NCI-H2029 (cell line): Measurements from ENCODE around the gene FBH1.
"Not testable (repeated sequence)": the region's sequence is repeated elsewhere in the genome, so short reads cannot be mapped to it uniquely, and the experiment has no call there.

Experiments used
- DNase-seq: peaks from one replicate; lab custom pipeline; 2025; lab: John Stamatoyannopoulos, UW

Gene FBH1

DNA sequence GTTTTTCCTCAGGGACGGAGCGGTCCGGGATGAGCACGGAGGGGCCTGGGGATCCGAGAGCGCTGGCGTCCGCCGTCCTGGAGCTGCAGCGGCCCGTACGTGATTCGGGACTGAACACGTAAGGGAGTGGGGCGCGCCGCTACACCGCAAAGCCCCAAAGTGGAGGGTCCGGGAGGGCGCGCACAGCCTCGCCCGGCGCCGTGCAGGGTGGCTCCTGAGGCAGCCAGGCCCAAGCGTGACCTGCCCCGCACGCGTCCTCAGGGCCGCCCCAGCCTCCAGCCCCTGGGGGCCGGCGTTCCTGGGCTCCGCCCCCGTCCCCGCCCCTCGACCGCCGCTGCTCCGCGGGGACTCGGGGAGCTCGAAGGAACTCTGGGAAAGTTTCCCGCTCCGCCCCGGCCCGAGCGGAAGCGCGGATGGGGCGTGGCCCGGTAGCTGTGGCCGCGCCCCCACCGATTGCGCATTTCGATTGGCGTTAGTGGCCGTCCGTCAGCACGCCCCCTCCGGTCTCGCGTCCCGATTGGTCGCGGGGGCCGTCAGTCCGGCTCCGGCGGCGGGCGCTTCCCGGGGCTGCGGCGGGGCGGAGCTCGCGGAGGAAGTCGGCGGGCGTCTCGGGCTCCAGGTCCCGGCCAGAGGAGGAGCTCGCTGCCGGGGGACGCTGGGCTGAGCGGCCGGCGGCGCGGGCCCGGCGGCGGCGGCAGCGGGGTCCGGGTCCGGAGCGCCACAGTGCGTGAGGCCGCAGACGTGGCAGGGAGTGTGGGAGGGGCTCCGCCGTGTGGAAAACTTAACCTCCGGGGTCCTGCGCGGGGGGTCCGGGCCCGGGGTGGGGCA lies at the start of gene FBH1, which contains the start of gene ANKRD16:
TSS of gene FBH1 (plus strand) at position 620 of the 828 bp plus-strand sequence. CDS start at position 723, 103 bp downstream.
TSS of gene ANKRD16 (minus strand) at position 270 of the 828 bp plus-strand sequence. CDS start 539 bp downstream, outside the sequence.
- DNase-seq = peak; percentile 83

DNA sequence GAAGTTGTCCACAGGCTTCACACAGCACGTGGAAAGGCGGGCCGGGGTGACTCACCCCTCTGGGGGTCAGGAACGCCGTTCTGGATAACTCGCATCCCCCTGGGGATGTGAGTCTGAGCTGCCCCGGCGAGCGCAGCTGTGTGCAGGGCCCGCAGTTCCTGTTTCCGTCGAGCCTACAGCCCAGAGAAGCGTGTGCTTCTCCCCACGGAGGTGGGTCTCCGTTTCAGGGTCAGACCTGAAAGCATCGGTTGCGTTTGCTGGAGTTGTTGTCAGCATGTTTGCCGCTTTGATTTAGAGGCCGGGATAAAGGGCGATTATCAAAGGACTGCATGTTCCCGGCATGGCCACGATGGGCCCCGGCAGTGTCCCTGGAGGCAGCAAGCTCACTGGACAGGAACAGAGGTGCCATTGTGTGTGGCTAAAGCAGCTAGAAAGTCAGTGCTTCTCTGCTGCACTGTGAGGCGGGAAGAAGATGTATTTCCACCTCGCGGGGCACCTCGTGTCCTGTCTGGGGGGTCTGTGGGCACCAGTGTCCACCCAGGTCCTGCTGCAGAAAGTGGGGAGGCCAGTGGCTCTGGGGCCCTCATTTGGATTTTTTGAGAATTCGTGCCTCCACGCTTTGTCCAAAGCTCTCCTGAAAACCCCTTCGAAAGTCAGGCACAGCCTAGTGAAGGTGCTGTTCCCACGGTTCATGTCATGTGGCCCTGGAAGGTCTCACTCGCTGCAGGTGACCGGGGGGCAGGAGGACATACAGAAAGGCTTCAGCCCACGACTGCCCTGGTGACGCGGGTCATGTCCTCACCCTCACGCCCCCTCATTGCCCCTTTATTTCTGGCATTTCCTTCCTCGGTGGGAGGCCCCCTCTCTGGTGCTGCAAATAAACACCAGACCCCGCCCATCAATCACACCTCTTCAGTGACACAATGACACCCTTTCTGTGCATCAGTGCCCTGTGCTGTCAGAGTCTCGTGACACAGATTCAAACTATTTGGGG lies 49.4 kb upstream of the FBH1 start:
- DNase-seq = no peak

DNA sequence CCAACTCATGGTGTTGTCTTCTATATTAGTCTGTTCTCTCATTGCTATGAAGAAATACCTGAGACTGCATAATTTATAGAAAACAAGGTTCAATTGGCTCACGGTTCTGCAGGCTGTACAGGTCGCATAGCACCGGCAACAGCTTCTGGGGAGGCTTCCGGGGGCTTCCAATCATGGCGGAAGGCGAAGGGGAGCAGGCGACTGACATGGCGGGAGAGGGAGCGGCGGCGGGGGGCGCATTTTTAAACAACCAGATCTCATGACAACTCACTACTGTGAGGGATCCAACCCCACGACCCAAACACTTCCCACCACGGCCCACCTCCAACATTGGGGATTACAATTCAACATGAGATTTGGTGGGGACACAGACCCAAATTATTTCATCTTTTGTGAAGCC lies 48.1 kb upstream of the FBH1 start:
- DNase-seq = no peak

DNA sequence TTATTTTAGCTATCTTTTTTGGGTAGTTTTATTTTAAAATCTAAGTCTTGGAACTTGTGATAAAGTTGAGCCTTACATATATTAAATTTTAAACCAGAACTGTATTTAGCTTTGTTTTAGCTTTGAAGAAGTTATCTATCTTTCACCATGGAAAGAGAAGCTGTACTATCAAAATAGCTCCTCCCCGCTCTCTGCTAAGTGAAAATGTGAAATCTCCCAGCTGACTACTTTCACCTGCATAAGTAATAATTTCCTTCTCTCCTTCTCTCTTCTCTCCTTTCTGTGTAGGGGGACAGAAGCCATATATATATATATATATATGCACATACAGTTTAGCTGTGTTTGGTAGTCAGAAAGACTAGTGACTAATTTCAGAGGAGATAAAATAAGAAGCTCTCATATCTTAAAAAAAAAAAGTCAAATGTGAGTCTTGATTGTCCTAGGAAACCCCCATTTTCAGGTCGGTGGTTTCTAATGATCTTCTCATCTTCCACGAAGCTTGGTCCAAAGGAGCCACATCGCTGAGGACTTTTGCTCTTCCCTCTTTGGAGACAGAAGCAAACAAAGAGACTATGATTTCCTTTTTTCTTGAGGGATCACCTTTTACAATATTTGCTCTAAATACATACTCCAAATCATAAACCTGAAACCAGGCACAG lies 46.2 kb upstream of the FBH1 start:
- no peak for DNase-seq

DNA sequence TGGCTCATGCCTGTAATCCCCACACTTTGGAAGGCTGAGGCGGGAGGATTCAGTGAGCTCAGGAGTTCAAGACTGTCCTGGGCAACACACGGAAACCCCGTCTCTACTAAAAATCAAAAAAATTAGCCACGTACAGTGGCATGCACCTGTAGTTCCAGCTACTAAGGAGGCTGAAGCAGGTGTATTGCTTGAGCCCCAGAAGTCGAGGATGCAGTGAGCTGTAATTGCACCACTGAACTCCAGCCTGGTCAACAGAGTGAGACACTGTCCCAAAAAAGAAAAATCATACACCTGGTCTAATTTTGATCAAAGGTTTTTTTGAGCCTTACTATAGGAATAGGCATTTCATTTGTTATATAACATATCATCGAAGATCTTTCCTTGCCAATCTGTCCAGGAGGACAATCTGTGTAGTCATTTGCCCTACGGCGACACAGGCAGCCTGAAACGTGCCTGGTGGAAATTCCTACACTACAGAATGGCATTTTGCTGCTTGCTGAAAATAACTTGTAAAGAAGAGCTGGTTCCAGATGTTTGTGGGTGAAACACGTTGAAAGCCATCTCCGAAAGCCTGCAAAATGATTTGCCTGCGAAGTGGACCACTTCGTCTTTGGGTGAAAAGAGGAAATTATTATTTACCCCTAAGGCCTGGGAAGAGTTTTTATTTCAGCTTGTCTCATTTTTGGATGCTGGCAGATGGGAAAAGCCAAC lies 45.5 kb upstream of the FBH1 start:
- no peak for DNase-seq

DNA sequence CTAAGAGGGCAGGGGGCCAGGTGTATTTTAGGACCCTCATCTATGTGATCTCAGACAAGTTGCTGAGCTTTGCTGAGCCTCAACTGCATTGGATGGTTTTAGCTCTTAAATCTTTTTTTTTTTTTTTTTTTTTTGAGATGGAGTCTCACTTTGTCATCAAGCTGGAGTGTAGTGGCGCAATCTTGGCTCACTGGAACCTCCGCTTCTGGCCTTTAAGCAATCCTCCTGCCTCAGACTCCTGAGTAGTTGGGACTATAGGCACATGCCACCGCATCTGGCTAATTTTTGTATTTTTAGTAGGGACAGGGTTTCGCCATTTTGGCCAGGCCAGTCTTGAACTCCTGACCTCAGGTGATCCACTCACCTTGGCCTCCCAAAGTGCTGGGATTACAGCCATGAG lies 43.4 kb upstream of the FBH1 start:
- not testable (repeated sequence) for DNase-seq

DNA sequence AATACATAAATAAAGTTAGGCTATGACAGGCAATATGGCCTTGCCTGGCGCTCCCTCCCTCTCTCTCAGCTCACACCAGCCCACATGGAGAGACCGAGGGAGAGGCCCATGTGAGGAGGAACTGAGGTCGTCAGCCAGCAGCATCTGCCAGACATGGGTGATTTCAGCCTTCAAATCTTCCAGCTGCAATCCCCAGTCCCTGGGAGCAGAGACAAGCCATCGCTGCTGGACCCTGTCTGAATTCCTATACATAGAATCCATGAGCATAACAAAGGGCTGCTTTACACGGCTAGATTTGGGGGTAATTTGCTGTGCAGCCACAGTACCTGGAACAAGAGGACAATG lies 35.9 kb upstream of the FBH1 start:
- no peak for DNase-seq

DNA sequence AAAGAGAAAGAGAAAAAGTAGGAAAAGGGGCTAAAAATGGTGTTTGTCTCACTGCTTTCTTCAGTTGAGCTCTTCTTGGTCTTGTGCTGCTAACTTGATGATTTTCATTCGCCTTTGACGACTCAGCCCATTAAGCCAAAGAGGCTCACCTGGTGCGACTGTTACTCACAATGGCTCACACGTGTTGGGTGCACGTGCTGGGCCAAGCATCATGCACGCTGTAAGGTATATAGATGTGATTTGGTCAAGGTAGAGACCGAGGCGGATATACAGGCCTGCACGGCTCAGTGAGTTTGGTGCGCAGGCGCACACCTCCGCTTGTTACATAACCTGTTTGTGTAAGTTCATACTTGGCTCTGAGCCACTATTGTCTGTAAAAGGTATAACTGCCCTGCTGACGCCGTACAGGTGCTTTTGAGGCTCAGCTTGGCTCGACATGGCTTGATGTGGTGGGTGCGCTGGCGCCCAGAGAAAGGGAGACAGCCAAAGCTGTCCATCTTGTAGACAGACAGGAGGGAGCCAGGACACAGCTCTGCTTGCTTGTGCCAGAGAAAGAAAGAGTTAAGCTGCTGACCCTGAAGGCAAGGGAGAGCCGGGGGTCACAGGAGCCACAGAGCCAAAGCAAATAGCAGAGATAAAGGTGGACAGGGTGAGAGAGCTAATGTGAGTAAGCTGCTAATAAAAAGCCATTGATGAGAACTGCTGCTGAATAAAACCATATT lies 33.9 kb upstream of the FBH1 start:
- DNase-seq = no peak

DNA sequence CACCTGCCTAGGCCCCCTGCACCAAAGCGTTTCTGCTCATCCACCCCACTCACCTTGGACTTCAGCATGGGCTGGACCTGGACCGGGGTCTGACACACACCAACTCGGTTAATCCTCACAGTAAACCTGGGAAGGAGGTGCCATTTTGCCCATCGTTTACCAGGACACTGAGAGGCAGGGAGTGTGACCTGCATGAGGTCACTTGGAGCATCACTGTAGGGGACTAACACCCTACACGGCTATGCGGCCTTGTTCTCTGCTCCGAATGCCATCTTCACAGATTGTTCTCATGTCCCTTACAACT lies 33.4 kb upstream of the FBH1 start:
- no peak for DNase-seq

DNA sequence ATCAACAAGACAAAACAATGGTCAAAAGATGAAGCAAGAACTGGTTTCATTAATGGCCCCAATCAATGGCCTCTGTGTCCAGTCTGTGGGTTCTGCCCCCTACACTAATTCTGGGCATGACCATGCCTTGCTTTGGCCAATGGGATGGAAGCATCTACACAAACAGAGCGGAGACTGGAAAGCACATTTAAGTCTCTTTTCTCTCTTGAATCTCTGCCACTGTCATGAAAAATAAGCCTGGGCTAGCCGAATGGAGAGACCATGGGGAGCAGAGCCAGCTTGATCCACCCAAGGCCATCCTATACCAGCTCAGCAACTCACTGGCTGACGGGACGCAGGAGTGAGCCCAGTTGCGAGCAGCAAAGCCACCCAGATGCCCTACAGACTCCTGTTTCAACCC lies 31.2 kb upstream of the FBH1 start:
- no peak for DNase-seq

DNA sequence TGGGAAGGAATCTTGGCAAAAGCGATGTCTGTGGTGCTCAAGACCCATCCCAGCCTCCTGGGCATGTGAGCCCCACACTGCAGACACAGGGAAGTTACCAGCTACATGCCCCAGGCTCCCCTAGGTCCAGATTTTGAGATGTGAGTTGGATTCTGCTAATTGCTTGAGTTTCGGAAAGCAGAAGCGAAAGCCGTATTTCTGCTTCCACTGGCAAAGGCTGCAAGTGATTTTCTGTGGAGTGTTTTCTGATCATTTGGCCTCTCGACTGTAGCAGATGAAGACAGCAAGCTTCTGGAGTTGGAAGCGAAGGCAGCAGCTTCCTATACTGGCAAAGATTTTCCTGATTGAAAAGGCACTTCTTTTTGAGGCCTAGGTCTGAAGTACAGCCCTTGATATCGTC lies 30.0 kb upstream of the FBH1 start:
- no peak for DNase-seq

DNA sequence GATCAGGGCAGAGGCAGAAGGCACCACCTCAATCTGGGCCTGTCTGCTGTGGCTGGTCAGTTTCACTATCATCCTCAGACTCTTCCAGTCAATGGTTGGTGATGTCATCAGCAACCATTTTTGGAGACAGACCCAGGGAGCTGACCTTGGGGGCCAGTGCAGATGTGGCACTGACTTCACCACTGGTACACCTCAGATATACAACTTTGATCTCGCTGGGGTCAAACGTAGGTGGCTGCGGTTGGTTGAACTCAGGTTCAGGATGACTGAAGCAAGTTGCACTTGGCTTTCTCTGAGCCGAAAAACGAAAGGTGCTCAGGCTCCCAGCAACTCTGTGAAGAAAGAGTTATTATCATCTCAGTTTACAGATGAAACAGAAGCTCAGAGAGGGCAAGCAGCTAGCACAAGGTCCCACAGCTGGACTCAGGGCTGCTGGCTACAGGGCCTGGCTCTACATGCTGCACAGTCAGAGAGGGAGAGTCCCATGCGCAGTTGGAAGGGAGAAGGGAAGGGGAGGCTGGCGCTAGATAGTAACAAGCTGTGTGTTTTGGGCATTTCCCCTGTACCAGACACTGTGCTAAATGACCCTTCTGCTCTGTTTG lies 27.6 kb upstream of the FBH1 start:
- no peak for DNase-seq

DNA sequence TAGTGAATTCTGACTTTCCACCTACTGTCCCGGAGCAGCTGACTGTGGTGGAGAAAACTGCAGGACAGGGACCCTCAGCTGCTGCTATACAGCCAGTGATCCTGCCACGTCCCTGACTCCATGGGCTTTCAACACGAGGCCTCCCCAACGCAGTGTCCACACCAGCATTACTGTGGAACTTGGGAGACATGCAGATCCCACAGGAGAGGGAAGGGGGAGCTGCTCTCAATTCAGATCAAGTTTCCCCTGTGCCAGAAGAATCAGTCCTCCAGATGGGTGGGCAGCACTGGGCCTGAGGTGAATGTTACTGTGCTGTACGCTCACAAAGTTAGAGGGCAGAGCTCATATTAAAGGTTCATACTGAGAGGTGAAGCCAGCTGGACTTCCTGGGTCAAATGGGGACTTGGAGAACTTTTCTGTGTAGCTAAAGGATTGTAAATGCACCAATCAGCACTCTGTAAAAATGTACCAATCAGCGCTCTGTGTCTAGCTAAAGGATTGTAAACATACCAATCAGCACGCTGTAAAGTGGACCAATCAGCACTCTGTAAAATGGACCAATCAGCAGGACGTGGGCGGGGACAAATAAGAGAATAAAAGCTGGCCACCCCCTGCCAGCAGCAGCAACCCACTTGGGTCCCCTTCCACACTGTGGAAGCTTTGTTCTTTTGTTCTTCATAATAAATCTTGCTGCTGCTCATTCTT lies 26.9 kb upstream of the FBH1 start:
- not testable (repeated sequence) for DNase-seq

DNA sequence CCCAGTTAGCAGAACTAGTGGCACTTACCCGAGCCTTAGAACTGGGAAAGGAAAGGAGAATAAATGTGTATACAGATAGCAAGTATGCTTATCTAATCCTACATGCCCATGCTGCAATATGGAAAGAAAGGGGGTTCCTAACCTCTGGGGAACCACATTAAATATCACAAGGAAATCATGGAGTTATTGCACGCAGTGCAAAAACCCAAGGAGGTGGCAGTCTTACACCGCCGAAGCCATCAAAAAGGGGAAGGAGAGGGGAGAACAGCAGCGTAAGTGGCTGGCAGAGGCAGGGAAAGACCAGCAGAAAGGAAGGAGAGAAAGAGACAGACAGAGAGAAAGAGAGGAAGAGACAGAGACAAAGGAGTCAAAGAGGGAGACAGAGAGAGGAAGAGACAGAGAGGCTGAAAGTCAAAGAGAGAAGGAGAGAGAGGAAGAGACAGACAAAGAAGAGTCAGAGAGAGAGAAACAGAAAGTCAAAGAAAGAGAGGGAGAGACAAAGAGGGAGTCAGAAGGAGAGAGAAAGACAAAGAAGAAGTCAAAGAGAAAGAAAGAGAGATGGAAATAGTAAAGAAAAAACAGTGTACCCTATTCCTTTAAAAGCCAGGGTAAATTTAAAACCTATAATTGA lies 23.5 kb upstream of the FBH1 start:
- DNase-seq = not testable (repeated sequence)

DNA sequence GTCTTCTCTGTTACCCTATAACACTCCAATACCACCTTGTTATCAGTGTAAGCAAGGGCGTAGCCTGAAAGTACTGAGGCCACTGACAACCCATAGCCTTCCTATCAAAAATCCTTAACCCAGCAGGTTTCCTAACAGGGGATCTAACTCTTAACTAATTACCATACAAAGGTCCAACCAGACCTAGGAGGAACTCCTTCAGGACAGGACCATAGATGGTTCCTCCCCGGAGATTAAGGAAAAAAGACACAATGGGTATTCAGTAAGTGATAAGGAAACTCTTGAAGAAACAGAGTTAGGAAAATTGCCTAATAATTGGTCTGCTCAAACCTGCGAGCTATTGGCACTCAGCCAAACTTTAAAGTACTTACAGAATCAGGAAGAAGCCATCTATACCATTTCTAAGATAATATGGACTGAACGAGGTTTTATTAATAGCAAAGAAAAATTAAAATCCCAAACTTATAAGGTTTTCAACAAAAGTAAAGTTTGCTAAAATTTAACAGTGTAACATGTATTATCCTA lies 22.9 kb upstream of the FBH1 start:
- DNase-seq = not testable (repeated sequence)

DNA sequence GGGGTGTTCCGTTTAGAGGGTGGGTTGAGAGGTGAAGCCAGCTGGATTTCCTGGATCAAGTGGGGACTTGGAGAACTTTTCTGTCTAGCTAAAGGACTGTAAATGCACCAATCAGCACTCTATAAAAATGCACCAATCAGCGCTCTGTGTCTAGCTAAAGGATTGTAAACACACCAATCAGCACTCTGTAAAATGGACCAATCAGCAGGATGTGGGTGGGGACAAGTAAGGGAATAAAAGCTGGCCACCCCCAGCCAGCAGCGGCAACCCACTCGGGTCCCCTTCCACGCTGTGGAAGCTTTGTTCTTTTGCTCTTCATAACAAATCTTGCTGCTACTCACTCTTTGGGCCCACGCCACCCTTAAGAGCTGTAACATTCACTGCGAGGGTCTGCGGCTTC lies 21.7 kb upstream of the FBH1 start:
- not testable (repeated sequence) for DNase-seq

DNA sequence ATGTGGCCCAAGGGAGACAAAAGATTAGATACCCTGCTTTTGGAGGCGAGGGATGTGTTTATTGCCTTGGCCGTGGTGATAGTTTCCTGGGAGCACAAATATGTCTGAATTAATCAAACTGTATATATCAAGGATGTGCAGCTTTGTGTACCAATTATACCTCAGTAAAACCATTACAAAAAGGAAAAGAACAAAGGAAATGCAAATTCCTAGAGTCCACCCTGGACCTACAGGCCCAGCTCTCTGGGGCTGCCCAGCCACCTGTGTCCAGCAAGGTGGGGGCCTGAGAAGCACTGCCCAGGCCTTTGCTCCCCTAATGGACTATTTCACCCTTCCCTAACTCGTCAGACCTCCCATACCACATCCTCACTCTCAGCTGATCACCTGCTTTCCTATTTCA lies 20.9 kb upstream of the FBH1 start:
- no peak for DNase-seq

DNA sequence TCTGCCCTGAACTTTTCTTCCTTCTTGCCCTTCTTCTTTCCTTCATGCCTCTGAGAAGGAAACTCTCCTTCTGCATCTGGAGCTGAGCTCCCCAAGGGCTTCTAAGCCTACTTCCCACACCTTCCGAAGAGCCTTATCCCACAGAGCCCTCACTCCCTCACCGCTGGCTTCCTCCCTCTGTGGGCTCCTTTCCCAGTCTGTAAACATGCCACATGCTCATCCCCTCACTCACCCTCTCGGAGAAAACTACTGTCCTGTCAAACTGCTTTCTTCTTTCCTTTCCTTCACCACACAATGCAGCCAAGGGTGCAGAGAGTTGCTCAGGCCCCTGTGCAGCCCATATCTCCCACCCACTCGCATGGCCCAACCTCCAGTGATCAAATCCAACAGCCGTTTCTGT lies 18.4 kb upstream of the FBH1 start:
- no peak for DNase-seq

DNA sequence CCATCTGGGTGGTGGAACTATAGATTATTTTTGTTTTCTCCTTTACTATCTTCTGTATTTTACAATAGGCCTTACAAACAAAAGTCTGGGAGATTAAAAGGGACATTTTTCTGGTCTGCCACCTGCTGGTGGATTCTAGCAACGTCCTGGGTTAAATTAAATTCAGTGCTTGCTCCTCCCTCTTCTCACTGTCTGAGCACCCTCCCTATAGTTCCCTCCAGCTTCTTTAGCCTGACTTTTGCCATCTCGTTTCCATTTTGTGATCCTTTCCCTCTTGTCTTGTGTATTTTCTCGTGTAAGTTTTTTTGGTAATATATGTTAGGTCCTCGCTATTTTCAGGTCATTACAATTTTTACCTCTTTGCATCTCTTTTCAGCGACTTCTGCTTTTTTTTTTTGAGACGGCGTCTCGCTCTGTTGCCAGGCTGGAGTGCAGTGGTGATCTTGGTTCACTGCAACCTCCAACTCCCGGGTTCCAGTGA lies 16.5 kb upstream of the FBH1 start:
- DNase-seq = no peak
